ENCODE data around the gene MAP3K20.
A peak's percentile ranks its signal among the peaks of the same experiment; 100 is the strongest.
"Not testable (repeated sequence)": the region's sequence is repeated elsewhere in the genome, so short reads cannot be mapped to it uniquely, and the experiment has no call there.

MAP3K20 gene

DNA sequence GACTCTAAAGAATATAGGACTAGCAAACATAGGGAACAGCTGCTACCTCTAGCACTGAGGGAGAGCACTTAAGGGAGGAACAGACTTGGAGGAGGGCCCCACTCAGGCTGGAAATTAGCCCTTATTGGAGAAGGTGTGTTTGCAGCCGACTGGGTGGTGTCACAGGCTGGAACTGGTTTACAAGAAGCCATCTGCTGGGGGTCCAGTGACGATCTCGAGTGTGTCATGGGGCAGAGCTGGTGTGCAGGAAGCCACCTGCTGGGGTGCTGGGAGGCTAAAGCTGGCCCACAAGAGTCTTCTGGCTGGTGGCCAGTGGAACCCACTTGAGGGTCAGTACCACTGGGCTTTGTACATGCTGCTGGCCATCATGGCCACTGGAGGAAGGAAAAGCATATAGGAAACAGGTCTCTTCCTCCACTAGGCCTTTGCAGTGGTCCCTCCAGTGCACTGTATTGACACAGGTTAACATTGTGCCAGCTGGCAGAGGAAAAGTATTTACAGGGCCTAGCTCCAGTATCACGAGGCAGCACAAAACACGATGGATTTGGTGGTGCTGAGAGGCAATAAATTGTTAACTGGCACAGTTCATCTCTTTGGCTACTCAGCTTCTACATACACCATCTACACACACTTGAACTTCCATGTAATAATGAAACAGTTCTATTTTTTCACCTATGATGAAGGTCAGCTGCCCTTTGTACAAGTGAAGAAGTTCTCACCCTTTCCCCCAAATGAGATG is 43.6 kb downstream of the MAP3K20 start:
- no peak overlapping the region for H3K4me3 ChIP-seq (replicated peaks in 1 of 2; ENCODE audit: low read depth in 2 of 2, low read length in 2 of 2)
- DNase-seq (ENCODE audit: low read depth in 2 of 2) = peak in 1 of 2 donors; percentile 58
- TF ChIP-seq, protein P1, sequence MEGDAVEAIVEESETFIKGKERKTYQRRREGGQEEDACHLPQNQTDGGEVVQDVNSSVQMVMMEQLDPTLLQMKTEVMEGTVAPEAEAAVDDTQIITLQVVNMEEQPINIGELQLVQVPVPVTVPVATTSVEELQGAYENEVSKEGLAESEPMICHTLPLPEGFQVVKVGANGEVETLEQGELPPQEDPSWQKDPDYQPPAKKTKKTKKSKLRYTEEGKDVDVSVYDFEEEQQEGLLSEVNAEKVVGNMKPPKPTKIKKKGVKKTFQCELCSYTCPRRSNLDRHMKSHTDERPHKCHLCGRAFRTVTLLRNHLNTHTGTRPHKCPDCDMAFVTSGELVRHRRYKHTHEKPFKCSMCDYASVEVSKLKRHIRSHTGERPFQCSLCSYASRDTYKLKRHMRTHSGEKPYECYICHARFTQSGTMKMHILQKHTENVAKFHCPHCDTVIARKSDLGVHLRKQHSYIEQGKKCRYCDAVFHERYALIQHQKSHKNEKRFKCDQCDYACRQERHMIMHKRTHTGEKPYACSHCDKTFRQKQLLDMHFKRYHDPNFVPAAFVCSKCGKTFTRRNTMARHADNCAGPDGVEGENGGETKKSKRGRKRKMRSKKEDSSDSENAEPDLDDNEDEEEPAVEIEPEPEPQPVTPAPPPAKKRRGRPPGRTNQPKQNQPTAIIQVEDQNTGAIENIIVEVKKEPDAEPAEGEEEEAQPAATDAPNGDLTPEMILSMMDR (IDR thresholded peaks at IDR 0.05; ENCODE audit: low read depth, low read length) = no peak

- DNase-seq (ENCODE audit: low read depth in 2 of 2) = peak in 1 of 2 donors; percentile 32
- H3K4me3 ChIP-seq (replicated peaks in 1 of 2; ENCODE audit: low read depth in 2 of 2, low read length in 2 of 2) = no peak overlapping the region
- TF ChIP-seq, protein P1 (IDR thresholded peaks at IDR 0.05; ENCODE audit: low read depth, low read length) = no peak
These were observed 44.3 kb downstream of the MAP3K20 start for GRCh38 chr2:173119944-173120343.

GRCh38 chr2:173122936-173123335 is 47.3 kb downstream of the MAP3K20 start:
- TF ChIP-seq, protein P1 (IDR thresholded peaks at IDR 0.05; ENCODE audit: low read depth, low read length) = no peak
- H3K4me3 ChIP-seq (replicated peaks in 1 of 2; ENCODE audit: low read depth in 2 of 2, low read length in 2 of 2) = no peak overlapping the region
- no peak for DNase-seq (ENCODE audit: low read depth in 2 of 2)

GRCh38 chr2:173124441-173124840 is 48.8 kb downstream of the MAP3K20 start:
- peak in 1 of 2 donors; percentile 54 for DNase-seq (ENCODE audit: low read depth in 2 of 2)
- no peak overlapping the region for H3K4me3 ChIP-seq (replicated peaks in 1 of 2; ENCODE audit: low read depth in 2 of 2, low read length in 2 of 2)
- TF ChIP-seq, protein P1 (IDR thresholded peaks at IDR 0.05; ENCODE audit: low read depth, low read length) = no peak

DNA sequence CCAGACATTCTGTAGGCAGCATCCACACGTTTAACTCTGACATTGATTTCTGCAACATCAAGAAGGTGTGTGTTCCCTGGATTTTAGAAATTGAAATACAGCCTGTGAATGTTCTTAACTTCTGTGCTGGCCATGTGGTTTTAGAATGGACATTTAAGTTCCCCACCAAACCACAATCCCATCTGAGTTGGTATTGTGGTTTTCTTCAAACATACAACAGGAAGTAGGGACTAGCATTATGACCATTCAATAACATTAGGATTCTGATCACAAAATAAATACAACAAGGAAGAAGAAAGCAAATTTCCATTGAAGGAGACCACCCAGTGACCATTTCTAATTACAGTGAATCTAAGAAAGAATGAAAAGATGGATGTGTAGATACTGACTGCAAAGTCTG is 51.2 kb downstream of the MAP3K20 start:
- DNase-seq (ENCODE audit: low read depth in 2 of 2) = peak in 1 of 2 donors; percentile 54
- H3K4me3 ChIP-seq (replicated peaks in 1 of 2; ENCODE audit: low read depth in 2 of 2, low read length in 2 of 2) = no peak overlapping the region

GRCh38 chr2:173128132-173128531 is 52.5 kb downstream of the MAP3K20 start:
- not testable (repeated sequence) for DNase-seq (ENCODE audit: low read depth in 2 of 2); H3K4me3 ChIP-seq (replicated peaks in 1 of 2; ENCODE audit: low read depth in 2 of 2, low read length in 2 of 2)

More for the DNA sequence above, 51.2 kb downstream of the MAP3K20 start:
- TF ChIP-seq, protein P1 (IDR thresholded peaks at IDR 0.05; ENCODE audit: low read depth, low read length) = no peak

DNA sequence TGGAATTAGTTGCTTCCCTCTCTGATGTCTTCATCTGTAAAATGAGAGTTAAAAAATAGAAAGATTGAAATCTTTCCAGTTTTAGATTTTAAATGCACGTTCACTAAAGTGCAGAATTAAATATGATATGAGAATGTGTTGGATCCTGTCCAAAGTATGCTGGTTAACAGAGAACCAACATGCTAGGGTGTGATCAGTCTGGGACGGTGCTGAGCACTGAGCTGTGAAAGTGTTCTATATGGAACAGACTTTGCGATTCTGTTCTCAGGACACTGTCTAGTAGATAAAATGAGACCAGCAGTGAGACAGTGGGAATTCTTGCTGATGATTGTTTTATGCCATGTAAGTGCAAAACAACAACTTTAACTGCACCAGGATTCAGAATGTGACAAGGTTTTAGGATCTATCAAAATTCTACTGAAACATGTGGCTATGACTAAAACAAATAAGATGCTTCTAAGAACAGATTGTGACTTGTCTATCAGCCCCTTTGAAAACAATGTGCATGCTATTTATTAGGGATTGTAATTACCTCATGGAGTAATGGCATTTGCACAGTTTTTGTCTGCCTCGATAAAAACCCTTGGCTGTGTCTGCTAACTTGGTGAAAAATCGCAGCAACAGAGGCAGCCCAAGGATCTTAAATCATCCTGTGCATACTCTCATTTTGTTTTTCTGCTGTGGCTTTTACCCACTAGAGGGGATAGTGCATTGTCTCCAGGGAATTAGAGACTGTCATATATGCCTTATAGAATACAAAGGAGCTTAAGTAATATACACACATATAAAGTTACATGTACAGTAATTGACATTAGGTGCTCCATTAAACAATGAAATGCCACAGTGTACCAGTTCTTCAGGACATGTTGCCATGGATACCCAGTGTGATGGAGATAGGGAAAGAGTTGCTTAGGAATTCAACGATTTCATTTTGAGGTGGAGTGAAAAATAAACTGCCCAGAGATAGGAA is 55.1 kb downstream of the MAP3K20 start:
- TF ChIP-seq, protein P1 (IDR thresholded peaks at IDR 0.05; ENCODE audit: low read depth, low read length) = no peak
- H3K4me3 ChIP-seq (replicated peaks in 1 of 2; ENCODE audit: low read depth in 2 of 2, low read length in 2 of 2) = no peak overlapping the region
- DNase-seq (ENCODE audit: low read depth in 2 of 2) = no peak

Data from cardiac fibroblast (primary cell).